Measurements from ENCODE around the gene VAMP8.
"Not testable (repeated sequence)": the region's sequence is repeated elsewhere in the genome, so short reads cannot be mapped to it uniquely, and the experiment has no call there.

The VAMP8 gene

DNA sequence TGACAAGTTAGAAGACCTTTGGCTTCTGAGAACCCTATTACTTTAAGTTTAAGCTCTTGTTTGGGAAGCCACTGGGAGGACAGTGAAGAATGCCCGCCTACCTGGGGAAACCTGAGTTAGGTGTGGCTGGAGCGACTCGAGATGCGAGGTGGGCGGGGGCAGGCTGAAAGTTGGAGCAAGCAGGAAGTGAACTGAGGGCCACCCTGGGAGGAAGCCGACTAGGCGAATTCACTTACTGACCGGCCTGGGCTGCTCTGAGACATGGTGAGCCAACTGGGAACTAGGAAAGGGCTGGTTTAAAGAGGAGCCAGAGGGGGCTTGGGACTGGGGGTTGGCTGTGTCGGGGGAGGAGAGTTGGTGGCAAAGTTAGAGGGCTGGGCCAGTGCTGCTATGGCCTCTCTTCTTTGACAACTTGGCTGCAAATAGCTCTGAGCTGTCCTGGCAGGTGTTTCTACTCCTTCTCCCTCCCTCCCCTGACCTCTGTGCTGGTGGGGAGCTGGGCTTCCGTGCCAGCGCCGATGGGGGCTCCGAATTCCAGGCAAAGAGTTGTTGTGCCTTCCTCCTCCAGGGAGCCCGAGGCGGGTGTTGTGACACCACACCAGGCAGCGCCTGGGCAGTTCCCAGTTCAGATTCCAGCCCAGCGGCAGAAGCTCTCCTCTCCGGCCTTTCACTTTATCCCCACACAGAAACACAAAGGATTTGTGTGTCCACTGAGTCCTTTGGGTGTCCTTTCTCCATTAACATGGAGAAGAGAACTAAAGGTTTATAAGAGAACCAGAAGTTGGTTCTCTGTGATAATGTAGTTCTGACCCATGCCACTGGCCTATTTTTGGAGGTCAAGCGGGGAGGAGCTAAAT lies at the start of gene VAMP8:
Gene VAMP8, plus strand, starts transcription at position 201 of the 857 bp plus-strand sequence. Its CDS starts 61 bp downstream, at position 262.
- no peak for DNase-seq

DNA sequence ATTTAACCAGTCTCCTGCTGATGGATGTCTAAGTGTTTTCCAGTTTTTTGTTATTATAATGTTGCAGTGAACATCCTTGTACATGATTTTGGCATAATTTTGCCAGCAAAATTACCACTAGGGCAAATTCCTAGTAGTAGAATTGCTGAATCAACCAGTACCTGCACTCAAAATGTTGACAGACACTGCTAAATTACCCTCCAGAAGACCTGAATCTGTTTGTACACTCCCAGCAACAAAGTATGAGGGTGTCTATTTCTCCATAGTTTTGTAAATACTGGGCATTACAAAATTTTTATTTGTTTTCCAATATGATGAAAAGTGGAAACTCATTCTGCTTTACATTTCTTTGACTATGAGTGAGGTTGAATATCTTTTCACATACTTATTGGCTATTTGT lies 49.6 kb upstream of the VAMP8 start:
- DNase-seq = no peak

DNA sequence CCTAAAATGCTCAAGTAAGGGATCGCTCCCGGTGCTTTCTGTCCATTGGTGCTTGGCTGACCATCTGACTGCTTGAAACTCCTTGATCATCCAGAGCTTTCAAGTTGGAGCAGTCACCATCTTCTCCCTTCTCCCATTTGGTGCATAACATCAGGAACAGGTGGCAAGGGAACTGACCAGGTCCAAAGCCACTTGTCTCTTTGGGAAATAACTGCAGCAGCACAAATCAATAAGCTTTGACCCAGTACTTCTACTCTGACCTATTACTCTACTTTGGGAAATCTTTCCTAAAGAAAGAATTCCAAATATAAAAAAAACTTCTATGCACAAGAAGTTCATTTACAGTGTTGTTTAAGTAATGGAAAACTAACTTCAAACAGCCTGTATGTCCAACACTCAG lies 49.0 kb upstream of the VAMP8 start:
- no peak for DNase-seq

DNA sequence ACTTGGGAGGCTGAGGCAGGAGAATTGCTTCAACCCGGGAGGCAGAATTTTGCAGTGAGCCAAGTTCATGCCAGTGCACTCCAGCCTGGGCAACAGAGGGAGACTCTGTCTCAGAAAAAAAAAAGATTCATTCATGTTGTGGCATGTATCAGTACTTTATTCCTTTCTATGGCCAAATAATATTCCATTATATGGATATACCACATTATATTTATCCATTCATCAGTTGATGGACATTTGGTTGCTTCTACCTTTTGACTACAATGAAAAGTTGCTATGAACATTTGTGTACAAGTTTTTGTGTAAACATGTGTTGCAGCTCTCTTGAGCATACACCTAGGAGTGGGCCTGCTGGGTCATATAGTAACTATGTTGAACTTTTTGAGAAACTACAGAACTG lies 47.6 kb upstream of the VAMP8 start:
- DNase-seq = no peak

DNA sequence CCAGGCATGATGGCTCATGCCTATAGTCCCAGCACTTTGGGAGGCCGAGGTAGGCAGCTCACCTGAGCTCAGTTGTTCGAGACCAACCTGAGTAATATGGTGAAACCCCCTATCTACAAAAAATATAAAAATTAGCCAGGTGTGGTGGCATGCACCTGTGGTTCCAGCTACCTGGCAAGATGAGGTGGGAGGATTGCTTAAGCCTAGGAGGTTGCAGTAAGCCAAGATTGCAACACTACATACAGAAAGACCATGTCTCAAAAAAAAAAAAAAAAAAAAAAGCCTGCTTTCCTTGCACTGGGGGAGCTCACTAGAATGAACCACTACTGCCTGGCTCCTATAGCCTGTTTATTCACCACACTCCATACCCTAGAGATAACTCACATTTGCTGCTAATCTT lies 45.8 kb upstream of the VAMP8 start:
- no peak for DNase-seq

DNA sequence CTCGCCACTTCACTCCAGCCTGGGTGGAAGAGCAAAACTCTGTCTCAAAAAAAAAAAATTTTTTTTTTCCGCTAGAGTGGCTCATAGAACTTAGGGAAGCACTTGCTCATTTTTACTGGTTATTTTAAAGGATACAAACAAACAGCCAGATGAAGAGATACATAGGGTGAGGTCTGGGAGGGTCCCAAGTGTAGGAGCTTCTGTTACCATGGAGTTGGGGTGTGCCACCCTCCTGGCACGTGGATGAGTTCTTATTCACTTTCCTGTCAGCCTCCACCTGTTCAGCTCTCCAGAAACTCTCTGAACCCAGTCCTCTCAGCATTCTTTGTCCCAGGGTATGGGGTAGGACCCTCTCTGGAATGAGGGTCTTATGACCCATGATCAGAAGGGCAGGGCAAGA lies 43.3 kb upstream of the VAMP8 start:
- no peak for DNase-seq

DNA sequence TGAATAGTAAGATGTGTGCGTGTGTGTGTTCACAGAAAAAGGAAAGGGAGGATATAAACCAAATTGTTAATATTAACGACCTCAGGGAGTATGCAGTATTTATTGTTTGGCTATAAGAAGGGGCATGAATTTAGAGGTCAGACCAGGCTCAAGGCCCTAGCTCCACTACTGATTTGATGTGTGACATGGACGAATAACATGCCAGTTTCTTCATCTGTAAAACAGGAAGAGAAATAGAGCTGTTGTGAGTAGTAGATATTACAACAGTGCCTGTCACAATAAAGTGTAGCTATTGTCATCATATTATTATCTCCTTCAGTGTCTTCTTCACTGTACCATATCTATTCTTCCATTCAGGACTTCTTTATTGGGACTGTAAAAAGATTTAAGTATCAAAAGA lies 42.5 kb upstream of the VAMP8 start:
- no peak for DNase-seq

DNA sequence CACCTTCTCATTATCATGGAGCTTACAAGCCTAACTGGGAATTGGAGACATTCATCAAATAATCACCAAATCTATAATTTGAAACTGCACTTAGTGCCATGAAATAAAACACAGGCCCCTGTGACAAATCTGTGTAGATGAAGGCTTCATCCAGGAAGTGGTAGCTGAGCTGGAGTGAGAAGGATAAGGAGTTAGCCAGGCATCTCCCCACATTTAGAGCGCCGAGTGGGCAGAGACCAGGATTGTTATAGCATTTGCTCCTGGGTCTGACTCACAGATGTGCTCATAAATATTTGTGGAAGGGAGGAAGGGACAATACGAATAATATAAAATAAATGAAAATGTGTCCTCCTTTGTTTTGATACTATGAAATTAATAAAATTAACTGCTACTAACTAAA lies 40.9 kb upstream of the VAMP8 start:
- no peak for DNase-seq

DNA sequence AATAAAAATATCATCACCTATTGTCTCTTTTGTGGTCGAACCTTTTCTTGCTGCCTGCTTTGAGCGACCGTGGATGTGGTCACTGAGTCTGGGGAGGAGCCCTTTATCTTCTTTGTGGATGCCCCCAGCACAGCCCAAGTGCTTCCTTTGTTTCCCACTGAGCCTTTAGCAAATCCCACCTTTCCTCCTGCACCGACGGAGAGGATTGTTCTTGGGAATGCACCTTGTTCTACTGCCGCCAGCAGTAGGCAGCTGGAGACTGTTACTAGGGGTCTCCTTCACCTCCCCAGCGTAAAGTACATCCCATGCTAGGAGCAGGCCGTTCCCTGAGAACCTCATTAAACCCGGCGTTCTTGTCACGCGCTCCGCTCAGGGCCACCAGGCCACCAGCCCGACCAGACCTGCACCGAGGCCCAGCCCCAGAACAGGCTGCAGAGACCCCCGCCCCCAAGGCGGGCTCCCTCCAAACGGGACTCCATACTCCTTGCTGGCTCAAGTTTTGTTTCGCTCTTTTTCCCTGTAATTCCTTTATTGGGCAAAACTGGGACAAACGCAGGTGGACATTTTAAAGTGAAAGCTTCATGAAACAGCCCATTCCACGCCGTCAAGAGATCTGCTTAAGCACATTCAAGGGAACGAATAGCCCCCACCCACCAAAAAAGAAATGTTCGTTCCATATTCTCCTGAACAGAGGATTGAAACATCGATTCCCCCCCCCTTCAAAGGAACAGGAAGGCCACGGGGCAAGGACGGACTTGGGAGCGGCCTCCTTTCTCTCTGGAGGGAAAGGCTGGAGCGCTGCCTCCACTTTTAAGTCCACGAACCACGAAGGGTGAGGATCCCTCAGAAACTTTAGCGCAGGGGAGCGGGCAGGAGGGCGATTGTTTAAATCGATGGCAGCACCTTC lies 39.5 kb upstream of the VAMP8 start:
- peak; percentile 43 to 68 for DNase-seq

DNA sequence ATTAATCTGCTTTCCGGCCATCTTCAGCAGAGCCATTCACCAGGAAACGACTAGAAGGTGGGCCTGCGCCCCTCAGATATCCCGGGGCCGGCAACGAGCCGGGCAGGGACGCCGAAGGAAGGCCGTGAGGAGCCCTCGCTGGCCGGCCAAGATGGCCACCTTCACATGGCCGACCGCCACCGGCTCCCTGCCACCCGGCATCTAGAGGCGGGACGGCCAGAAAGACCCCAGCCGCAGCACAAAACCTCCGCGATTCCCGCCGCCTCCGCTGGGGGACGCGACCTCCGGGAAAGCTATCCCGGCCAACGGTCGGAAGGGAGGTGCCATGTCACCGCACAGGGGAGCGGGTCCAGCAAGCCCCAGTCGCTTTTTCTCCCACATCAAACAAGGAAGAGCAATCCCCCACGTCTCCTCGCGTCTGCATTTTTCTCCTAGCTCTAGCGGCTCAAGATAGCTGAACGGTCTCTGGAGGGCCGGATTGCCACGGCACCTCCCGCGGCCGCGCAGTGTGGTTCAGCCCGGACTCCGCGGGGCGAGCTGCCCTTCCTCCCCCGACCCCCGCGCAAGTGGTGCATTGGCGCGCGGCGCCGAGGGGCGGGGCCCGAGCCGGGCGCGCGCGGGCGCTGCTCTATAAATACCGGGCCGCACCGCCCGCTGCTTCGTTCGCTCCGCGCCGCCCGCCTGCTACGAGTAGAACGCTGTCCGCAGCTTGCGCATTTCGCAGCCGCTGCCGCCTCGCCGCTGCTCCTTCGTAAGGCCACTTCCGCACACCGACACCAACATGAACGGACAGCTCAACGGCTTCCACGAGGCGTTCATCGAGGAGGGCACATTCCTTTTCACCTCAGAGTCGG lies 38.7 kb upstream of the VAMP8 start, which contains the start of gene MAT2A:
Gene MAT2A, plus strand, starts transcription at position 662 of the 854 bp plus-strand sequence. Its CDS starts 120 bp downstream, at position 782.
- peak; percentile 89 for DNase-seq

DNA sequence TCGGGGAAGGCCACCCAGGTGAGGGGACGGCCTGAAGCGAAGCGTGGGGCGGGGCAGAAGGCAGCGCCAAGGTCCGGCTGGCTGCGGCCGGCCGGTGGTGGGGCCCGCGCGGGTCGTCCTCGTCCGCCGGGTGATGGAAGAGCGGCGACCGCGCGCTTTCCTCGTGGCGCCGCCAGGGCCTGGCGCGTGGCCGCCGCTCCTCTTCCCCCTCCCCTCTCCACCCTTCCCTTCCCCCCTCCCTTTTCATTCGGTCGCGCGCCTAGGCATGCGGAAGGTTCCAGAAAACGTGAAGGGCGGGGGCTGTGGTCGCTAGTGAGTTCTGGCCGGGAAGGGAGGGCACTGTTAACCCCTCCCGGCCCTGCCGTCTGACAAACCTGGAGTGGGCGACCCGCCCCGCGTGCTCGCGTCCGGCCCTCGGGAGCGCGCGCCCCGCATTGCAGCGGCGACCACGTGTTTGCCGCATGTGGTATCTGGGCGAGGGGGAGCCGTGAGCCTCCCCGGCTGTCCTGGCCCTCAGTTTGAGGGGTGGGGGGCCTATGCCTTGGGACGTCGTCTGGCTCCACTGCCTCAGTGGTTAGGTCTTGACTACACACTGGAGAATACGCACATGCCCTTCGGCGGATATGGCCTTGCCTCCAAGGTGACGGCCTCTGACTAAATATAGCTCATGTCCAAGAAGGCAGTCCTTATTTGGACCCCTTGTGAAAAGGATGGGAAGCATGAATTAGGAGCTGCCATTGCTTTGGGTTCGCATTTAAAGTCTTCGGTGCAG lies 37.8 kb upstream of the VAMP8 start:
- DNase-seq = peak; percentile 27 to 59

DNA sequence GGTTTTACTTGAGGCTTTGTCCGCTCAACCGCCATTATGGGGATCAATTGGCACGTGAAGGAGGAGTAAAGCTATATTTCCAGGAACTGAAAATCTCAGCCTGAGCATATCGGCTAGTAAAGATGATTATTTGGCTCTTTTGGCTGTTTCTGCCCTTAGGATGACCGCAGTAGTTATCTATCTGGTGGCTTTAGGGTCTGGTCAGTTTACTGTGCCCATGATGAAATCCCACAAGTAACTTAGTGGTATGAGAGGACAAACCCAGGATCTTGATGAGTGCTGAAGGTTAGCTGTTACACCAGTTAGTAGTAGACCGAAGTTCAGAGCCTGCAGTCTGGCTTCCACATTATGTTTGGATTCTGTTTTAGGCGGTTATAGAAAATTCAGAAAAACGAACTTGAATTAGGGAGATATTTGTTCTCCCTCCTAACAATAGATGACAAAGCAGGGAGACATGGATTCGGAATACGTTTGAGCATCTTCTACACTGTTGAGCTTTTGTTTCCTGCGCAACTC lies 37.2 kb upstream of the VAMP8 start:
- DNase-seq = peak in 1 of 2 experiments; percentile 18

DNA sequence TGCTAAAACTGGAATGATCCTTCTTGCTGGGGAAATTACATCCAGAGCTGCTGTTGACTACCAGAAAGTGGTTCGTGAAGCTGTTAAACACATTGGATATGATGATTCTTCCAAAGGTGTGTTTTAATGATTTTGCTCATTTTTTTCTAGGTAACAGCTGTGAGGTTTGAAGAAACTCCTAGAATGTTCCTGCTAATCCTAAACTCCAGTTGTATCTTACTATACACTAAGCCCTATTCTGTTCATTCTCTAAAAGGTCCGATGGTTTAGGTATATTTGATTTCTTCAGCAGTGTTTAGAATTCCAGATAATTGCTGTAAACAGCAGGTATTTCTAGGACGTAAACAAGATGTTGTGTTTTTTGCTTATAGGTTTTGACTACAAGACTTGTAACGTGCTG lies 36.1 kb upstream of the VAMP8 start:
- no peak for DNase-seq

DNA sequence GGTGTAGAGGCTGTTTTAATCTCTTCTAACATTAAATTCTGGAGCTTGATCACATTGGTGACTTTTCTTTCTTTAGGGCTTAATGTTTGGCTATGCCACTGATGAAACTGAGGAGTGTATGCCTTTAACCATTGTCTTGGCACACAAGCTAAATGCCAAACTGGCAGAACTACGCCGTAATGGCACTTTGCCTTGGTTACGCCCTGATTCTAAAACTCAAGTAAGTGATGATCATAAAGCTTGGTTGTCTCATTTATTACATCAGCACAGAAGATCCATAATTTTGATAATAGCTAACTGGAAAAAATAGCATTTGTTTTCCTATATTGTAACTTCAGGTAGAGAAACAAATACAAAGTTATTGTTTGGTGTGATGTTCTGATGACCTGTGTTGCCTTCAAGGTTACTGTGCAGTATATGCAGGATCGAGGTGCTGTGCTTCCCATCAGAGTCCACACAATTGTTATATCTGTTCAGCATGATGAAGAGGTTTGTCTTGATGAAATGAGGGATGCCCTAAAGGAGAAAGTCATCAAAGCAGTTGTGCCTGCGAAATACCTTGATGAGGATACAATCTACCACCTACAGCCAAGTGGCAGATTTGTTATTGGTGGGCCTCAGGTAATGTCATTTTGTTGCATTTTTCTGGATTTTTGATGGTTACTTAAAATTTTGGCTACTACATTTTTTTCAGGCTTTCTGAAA lies 35.5 kb upstream of the VAMP8 start:
- no peak for DNase-seq

DNA sequence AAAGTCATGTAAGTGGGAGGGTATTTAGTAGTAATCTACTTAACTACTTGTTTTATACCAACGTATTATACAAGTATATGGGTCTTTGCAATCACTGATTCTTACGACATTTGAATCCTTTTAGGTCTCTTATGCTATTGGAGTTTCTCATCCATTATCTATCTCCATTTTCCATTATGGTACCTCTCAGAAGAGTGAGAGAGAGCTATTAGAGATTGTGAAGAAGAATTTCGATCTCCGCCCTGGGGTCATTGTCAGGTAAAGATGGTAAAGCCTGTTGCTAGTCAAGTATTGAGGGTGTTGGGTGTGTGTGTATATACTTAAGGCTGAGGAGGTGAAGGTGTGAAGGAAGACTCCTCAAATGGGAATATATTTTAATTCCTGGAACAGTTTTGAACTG lies 34.6 kb upstream of the VAMP8 start:
- DNase-seq = no peak

DNA sequence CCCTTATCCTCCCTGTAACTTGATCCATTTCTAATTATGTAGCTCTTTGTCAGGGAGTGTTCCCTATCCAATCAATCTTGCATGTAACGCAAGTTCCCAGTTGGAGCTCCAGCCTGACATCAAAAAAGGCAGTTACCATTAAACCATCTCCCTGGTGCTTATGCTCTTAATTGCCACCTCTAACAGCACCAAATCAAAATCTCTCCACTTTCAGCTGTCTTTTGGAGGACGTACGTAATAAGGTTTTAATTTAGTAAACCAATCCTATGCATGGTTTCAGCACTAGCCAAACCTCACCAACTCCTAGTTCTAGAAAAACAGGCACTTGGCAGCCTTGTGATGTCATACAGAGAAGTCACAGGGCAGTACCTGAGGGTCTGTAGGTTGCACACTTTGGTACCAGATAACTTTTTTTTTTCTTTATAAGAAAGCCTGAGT lies 33.1 kb upstream of the VAMP8 start:
- DNase-seq = not testable (repeated sequence)

DNA sequence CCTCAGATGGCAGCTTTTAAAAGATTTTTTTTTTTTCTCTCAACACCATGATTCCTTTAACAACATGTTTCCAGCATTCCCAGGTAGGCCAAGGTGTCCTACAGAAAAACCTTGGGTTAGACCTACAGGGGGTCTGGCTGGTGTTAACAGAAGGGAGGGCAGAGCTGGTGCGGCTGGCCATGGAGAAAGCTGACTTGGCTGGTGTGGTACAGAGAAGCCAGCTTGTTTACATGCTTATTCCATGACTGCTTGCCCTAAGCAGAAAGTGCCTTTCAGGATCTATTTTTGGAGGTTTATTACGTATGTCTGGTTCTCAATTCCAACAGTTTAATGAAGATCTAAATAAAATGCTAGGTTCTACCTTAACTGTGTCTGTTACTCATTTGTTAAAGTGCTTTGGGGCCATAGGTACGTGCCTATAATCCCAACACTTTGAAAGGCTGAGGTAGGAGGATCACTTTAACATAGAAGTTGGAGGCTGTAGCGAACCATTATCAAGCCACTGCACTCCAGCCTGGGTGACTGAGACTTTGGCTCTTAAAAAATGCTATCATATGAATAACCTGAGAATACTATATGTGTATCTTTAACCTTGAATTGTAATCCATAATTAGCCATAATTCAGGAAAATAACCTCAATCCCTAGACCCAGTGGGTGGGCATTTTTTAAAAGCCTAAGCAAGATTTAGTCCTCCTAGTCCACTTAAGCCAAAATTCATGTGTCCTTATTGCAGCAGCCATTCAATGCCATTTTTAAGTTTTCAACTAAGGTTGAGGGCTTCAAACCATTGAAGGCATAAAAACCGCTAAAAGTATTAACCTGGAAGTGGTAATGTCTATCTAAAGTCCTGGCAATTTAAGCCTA lies 32.2 kb upstream of the VAMP8 start:
- peak in 1 of 2 experiments; percentile 26 for DNase-seq

DNA sequence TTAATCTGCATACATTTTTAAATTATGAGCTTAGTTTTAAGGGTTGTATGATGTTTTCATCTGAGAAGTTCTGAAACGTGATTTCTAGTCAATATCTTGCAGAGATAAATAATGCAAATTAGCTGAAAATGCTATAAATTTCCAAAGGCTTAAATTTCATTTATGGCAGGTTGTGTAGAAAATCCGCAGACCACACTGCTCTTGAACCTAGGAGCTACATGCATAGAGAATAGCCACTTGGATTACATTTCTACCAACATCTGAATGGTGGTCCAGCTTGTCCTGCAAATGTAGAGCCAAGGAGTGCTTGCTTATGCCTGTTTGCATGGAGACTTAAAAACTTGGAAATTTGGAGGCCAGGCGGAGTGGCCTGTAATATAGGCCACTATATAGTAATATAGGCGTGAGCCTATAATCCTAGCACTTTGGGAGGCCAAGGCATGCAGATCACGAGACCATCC lies 31.6 kb upstream of the VAMP8 start:
- peak in 1 of 2 experiments; percentile 51 for DNase-seq

DNA sequence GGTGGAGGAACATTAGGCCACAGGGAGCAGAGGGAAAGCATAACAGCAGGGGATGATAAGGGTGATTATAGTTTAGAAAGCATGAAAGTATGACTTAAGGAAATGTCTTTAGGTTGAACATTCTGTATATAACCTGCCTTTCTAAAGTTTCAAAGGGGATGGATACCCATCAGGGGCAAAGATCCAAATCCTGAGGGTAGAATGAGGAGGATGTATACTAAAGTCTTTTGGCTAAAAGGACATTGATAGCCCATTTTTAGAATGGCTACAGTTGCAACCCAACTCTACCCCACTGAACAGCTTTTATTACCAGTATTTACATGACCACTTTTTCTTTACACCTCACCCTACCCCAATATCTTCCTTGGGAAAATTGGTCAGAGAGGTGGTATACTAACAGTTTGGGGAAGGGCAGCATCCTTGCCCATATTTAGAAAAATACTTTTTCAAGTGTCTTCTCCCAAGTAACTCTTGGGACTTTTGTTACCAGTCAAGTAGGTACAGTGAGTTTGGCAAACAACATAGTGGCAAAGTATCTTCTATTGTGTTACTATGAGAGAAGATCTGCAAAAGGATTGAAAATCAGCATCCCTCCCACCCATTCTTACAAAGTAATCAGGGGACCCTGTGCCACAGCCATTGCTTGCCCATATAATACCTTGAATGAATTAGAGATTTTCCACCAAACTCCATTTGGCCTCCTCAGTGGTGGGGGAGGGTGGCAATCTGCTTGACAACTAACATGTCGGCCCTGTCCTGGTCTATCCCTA lies 30.1 kb upstream of the VAMP8 start:
- peak in 1 of 2 experiments; percentile 43 for DNase-seq
